Chondrocyte (in vitro differentiated cells): ENCODE data around the gene GNB1L. TPM values are rescaled to one million over a fixed set of nuclear protein-coding genes. Genes with fewer than 3 reads are reported as not detected.

Source experiments
- DNase-seq: peaks from one replicate; pipeline ENCODE4 v3.0.0; 2021; ENCODE audit warnings: mixed read lengths, low spot score
- H3K27ac Mint-ChIP-seq: one replicate; pipeline ENCODE4 v1.8.0; 2021; ENCODE audit warnings: mild to moderate bottlenecking, moderate library complexity, mixed read lengths; ENCODE audit not compliant: unreplicated experiment
- H3K27me3 Mint-ChIP-seq: 2 replicates; pipeline ENCODE4 v1.8.0; 2021; ENCODE audit warnings: low read depth, mixed read lengths
- H3K36me3 Mint-ChIP-seq: 2 replicates; pipeline ENCODE4 v1.8.0; 2021; ENCODE audit warnings: low read depth, mixed read lengths
- H3K4me1 Mint-ChIP-seq: 2 replicates; pipeline ENCODE4 v1.8.0; 2021; ENCODE audit warnings: low read depth, mild to moderate bottlenecking, mixed read lengths
- H3K4me3 Mint-ChIP-seq: one replicate; pipeline ENCODE4 v1.8.0; 2021; ENCODE audit warnings: mild to moderate bottlenecking, moderate library complexity, mixed read lengths; ENCODE audit not compliant: unreplicated experiment
- H3K9me3 Mint-ChIP-seq: 2 replicates; pipeline ENCODE4 v1.8.0; 2021; ENCODE audit warnings: low read depth, mixed read lengths
- CTCF ChIP-seq: fragments of 200-600 bp; sonication (generic); IDR thresholded peaks from 2 replicates; pipeline ENCODE4 v1.5.0; 2021; ENCODE audit warnings: antibody characterized with exemption, mild to moderate bottlenecking, moderate library complexity
- total RNA-seq: library from RNA; stranded (reverse); gene quantifications from 3 replicates; pipeline ENCODE4 v1.2.1, GENCODE V29; 2021

The GNB1L gene
- total RNA-seq, 1 donor from 2014 or later: 5.3 TPM

GRCh38 chr22:19871023-19871844 lies 16.6 kb upstream of the GNB1L start:
- Mint-ChIP-seq H3K27me3 (no peaks in the 10 kb centered on the region), H3K4me3 (no peak overlapping the region), H3K9me3 (no peaks in the 10 kb centered on the region), H3K27ac (no peak overlapping the region), H3K4me1 (peaks cover 9% of the 10 kb centered on the region), H3K36me3 (no peaks in the 10 kb centered on the region)
- peak; percentile 77 for DNase-seq
- TF ChIP-seq CTCF: no peak

- peak; percentile 90 for DNase-seq
- H3K27me3 Mint-ChIP-seq: no peaks in the 10 kb centered on the region
- TF ChIP-seq CTCF: no peak
- H3K36me3 Mint-ChIP-seq: no peaks in the 10 kb centered on the region
- H3K9me3 Mint-ChIP-seq: no peaks in the 10 kb centered on the region
- peaks cover 9% of the 10 kb centered on the region for H3K4me1 Mint-ChIP-seq
- no peak overlapping the region for H3K4me3 Mint-ChIP-seq
- H3K27ac Mint-ChIP-seq: no peak overlapping the region
Observed at GRCh38 chr22:19870153-19871022, 15.7 kb upstream of the GNB1L start.

GRCh38 chr22:19869497-19870152 lies 15.0 kb upstream of the GNB1L start:
- DNase-seq: peak; percentile 49
- H3K4me1 Mint-ChIP-seq: peaks cover 14% of the 10 kb centered on the region
- no peaks in the 10 kb centered on the region for H3K9me3 Mint-ChIP-seq
- no peak overlapping the region for H3K4me3 Mint-ChIP-seq
- no peaks in the 10 kb centered on the region for H3K36me3 Mint-ChIP-seq
- H3K27ac Mint-ChIP-seq: no peak overlapping the region
- H3K27me3 Mint-ChIP-seq: no peaks in the 10 kb centered on the region
- no peak for TF ChIP-seq CTCF

- Mint-ChIP-seq H3K27ac (no peak overlapping the region), H3K27me3 (no peaks in the 10 kb centered on the region), H3K4me1 (peaks cover 15% of the 10 kb centered on the region), H3K4me3 (no peak overlapping the region), H3K9me3 (no peaks in the 10 kb centered on the region), H3K36me3 (no peaks in the 10 kb centered on the region)
- DNase-seq: peak; percentile 91
- TF ChIP-seq CTCF: no peak
Observed at GRCh38 chr22:19868773-19869471, 14.2 kb upstream of the GNB1L start.
